Kasumi-1 (cell line): ENCODE results near the gene NUP62.
"Not testable (repeated sequence)": the region's sequence is repeated elsewhere in the genome, so short reads cannot be mapped to it uniquely, and the experiment has no call there.

Source experiments
- DNase-seq, 2 experiments: peaks; one replicate each; lab custom pipeline; 2025; lab: John Stamatoyannopoulos, UW

NUP62 gene

DNA sequence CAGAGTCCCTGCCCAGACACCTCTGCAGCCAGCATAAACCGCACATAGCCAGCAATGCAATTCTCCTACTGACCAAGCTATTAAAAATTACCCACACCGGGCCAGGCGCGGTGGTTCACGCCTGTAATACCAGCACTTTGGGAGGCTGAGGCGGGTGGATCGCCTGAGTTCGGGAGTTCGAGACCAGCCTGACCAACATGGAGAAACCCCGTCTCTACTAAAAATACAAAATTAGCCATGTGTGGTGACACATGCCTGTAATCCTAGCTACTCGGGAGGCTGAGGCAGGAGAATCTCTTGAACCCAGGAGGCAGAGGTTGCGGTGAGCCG, 4.5 kb downstream of the NUP62 start:
- not testable (repeated sequence) for DNase-seq

GRCh38 chr19:49924004-49924880, 5.1 kb downstream of the NUP62 start:
- no peak for DNase-seq

DNA sequence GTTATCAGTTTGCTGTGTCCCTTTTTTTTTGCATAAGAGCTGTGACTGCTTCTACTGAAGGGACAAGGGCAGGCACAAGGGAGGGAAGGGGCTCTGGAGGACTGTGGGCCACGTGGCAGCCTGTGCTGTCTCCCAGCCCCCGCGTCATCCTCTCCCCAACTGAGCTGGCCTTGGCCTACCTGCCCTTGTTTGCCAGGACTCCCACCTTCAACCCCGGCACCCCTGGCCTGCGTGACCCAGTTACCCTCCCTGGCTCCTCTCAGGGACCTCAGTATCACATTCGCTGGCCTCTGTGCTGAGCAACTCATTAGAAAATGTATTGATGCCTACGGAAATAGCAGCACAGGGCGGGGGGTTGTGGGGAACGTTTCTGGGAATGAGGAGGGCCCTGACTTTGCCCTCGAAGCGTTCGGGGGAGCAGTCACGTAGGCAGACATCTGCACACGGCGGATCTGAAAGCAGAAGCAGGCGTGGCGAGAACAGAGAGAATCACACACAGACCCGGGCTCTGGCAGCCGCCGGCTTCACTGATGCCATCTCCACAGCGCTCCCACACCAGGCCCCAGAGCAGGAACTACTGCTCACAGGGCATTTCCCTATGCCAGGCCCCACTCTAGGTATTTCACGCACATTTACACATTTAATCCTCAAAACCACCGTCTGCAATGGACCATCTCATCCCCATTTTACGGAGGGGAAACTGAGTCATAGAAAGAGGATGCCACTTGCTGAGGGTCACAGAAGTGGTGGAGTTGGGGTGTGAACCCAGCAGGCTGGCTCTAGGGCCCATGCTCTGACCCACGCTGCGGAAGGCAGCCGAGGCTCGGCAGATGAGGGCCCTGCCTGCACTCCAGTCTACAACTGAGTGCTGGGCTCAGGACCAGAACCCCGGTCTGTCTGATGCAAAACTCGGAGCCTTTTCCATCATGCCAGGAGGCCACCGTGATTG, 6.0 kb downstream of the NUP62 start:
- no peak for DNase-seq

- no peak for DNase-seq
Measured at GRCh38 chr19:49921871-49922795, 7.2 kb downstream of the NUP62 start.

GRCh38 chr19:49920624-49921363, 8.5 kb downstream of the NUP62 start:
- DNase-seq = no peak

GRCh38 chr19:49918089-49918488, 11.2 kb downstream of the NUP62 start:
- no peak for DNase-seq

GRCh38 chr19:49916839-49917733, 12.2 kb downstream of the NUP62 start:
- DNase-seq = peak; percentile 71 to 73

DNA sequence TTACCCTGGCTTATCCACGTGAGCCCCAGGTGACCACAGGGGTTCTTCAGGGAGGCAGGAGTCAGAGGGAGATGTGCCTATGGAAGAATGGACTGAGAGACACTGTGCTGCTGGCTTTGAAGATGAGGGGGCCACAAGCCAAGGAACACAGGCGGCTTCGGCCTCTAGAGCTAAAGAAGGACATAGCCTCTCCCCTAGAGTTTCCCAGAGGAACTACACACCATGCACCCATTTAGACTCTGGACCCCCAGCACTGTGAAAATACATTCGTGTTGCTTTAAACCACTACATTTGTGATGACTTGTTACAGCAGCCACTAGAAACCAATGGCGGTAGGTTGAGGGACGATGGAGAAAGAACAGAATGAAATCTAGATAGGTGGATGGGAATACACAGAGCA, 14.0 kb downstream of the NUP62 start:
- DNase-seq = no peak

DNA sequence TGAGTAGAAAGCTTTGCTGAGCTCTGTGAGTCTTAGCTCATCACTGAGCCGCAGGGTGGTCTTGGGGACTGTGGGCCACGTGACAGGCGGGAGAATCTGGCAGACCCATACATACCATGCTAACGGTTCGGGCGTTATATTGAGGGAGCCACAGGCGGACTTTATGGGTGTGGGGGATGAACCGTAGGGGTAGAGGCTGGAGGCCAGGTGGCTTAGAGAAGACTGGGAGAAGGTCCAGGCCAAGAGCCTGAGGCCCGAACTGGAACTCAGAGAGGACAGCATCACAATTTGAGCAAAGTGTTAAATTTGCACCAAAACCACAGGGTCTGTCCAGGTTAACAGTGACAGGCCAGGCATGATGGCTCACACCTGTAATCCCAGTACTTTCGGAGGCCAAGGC, 15.6 kb downstream of the NUP62 start:
- DNase-seq = no peak

DNA sequence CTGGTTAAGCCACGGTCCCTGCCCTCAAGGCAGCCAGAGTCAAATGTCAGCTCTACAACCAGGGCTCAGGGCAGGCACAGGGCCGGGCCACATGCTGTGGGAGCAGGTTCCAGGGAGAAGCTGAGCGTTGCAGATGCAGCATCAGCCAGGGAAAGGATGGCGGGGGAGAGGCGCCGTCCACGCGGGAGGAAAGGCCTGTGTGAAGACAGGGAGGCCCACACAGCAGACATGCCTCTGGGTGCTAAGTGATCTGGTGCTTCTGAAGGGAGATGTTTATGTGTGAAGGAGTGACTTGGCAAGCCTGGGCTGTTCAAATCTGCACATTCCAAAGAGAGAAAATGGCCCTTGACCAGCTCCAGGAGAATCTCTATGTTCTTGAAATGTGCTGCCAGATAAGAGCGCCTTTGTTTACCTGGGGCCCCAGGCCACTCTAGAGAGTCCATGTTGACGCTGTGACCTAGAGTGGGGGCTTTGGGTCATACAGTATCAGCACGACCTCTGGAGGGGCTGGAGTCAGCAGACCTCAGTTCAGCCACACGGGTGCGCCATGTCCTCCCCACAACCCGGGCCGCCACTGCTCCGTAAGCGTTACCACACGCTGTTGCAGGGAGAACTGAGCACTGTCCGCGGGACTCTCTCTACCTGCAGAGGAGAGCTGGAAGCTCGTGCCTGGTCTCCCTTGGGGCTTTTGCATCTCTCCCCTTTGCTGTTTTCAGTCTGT, 16.2 kb downstream of the NUP62 start:
- peak in 1 of 2 experiments; percentile 8 for DNase-seq

- peak; percentile 86 to 87 for DNase-seq
Measured at GRCh38 chr19:49911381-49912145, 17.7 kb downstream of the NUP62 start.

GRCh38 chr19:49910179-49910578, 19.1 kb downstream of the NUP62 start:
- DNase-seq = no peak

GRCh38 chr19:49908480-49909420, 20.6 kb downstream of the NUP62 start:
- no peak for DNase-seq

GRCh38 chr19:49907745-49908446, 21.4 kb downstream of the NUP62 start:
- no peak for DNase-seq

DNA sequence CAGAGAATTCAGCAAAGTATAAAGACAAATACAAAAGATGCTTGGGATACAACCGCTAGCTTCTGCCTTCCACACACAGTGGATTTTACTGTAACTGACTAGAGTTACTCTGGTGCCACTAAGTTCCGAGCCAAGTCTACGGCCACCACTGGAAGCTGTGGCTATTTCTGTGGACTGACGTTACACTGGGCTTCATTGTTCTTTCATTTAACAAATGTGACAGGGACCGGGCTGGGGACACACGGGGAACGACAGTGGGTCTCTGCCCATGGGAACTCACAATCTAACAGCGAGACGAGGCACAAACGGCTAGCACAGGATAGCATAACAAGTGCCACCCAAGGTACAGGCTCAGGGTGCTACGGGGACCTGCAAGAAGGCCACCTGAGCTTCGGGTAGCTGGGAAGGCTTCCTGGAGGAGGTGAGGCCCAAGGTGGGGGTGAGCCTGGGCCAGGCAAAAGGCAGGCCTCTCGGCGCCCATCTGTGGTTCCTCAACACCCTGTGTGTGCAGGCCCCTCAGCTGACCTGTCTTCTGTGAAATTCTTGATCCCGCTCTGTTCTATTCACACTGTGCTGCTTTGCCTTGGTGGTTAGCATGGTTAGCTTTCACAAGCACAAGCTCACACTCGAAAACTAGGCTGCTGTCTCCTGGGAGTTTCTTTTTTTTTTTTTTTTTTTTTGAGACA, 22.3 kb downstream of the NUP62 start:
- no peak for DNase-seq

GRCh38 chr19:49904136-49904535, 25.2 kb downstream of the NUP62 start:
- DNase-seq = peak; percentile 49 to 56
